SK-N-SH treated with all-trans-retinoic acid at 6 μM for 48 hours (cell line): ENCODE measurements around the gene TNS3.

ENCODE experiments used
- ATAC-seq: fragments of 200-7000 bp; cut with Tn5 transposase; 3 replicates; pipeline ENCODE4 v1.9.1; 2020; ENCODE audit warnings: mild to moderate bottlenecking, moderate library complexity
- ARNTL ChIP-seq: fragments of 450-650 bp; formaldehyde crosslinking; IDR thresholded peaks from 2 replicates; pipeline ENCODE4 v1.5.0; 2020; ENCODE audit warnings: low read depth, mild to moderate bottlenecking, moderate library complexity, borderline replicate concordance
- BACH2 ChIP-seq: fragments of 250-450 bp; sonication (Bioruptor Pico); IDR thresholded peaks from 2 replicates; pipeline ENCODE4 v1.9.0; 2021; ENCODE audit warnings: mild to moderate bottlenecking, borderline replicate concordance
- CSDC2 ChIP-seq: fragments of 250-450 bp; sonication (Bioruptor Pico); IDR thresholded peaks from 2 replicates; pipeline ENCODE4 v1.5.0; 2020; ENCODE audit warnings: mild to moderate bottlenecking, moderate library complexity
- CSRNP3 ChIP-seq: fragments of 250-450 bp; sonication (Bioruptor Pico); IDR thresholded peaks from 2 replicates; pipeline ENCODE4 v1.5.1; 2021; ENCODE audit warnings: mild to moderate bottlenecking, moderate library complexity
- ISL1 ChIP-seq: fragments of 250-450 bp; sonication (Bioruptor Pico); IDR thresholded peaks from 2 replicates; pipeline ENCODE4 v2.1.2; 2022; ENCODE audit warnings: mild to moderate bottlenecking, moderate library complexity
- OSR1 ChIP-seq: fragments of 250-450 bp; sonication (Bioruptor Pico); IDR thresholded peaks from 2 replicates; pipeline ENCODE4 v1.8.0; 2022; ENCODE audit warnings: moderate library complexity, mild to moderate bottlenecking, inconsistent platforms
- PPARA ChIP-seq: fragments of 250-450 bp; sonication (Bioruptor Pico); IDR thresholded peaks from 2 replicates; pipeline ENCODE4 v1.5.0; 2020; ENCODE audit warnings: mild to moderate bottlenecking, borderline replicate concordance
- RARB ChIP-seq: fragments of 250-450 bp; sonication (Bioruptor Pico); IDR thresholded peaks from 2 replicates; pipeline ENCODE4 v1.8.0; 2021; ENCODE audit warnings: mild to moderate bottlenecking, moderate library complexity
- SNAI2 ChIP-seq: fragments of 250-450 bp; sonication (Bioruptor Pico); IDR thresholded peaks from 2 replicates; pipeline ENCODE4 v1.5.0; 2020; ENCODE audit warnings: mild to moderate bottlenecking, moderate library complexity
- TCF4 ChIP-seq: fragments of 250-450 bp; sonication (Bioruptor Pico); IDR thresholded peaks from 2 replicates; pipeline ENCODE4 v1.8.0; 2021; ENCODE audit warnings: mild to moderate bottlenecking, moderate library complexity, borderline replicate concordance
- TOX ChIP-seq: fragments of 250-450 bp; sonication (Bioruptor Pico); IDR thresholded peaks from 2 replicates; pipeline ENCODE4 v1.8.0; 2021; ENCODE audit warnings: mild to moderate bottlenecking, moderate library complexity, borderline replicate concordance
- ZC3H10 ChIP-seq: fragments of 250-450 bp; sonication (Bioruptor Pico); IDR thresholded peaks from 2 replicates; pipeline ENCODE4 v1.5.1; 2021; ENCODE audit warnings: mild to moderate bottlenecking, moderate library complexity
- ZFP3 ChIP-seq: fragments of 250-450 bp; sonication (Bioruptor Pico); IDR thresholded peaks from 2 replicates; pipeline ENCODE4 v1.5.0; 2020; ENCODE audit warnings: mild to moderate bottlenecking, moderate library complexity
- ZFP30 ChIP-seq: fragments of 450-650 bp; formaldehyde crosslinking; IDR thresholded peaks from 2 replicates; pipeline ENCODE4 v1.5.0; 2022; ENCODE audit warnings: mild to moderate bottlenecking, moderate library complexity
- ZNF565 ChIP-seq: fragments of 450-650 bp; formaldehyde crosslinking; conservative IDR thresholded peaks from 2 replicates; pipeline ENCODE4 v1.5.0; 2020; ENCODE audit warnings: low read depth, mild to moderate bottlenecking, moderate library complexity
- ZNF70 ChIP-seq: fragments of 450-650 bp; formaldehyde crosslinking; IDR thresholded peaks from 2 replicates; pipeline ENCODE4 v1.5.0; 2020; ENCODE audit warnings: mild to moderate bottlenecking, moderate library complexity
- ZNF8 ChIP-seq: fragments of 450-650 bp; formaldehyde crosslinking; IDR thresholded peaks from 2 replicates; pipeline ENCODE4 v1.5.0; 2020; ENCODE audit warnings: mild to moderate bottlenecking, moderate library complexity
- TF ChIP-seq, protein P1 (sequence below): fragments of 250-450 bp; sonication (Bioruptor Pico); IDR thresholded peaks from 2 replicates; pipeline ENCODE4 v1.8.0; 2020; ENCODE audit warnings: mild to moderate bottlenecking, moderate library complexity, borderline replicate concordance
- TF ChIP-seq, protein P2 (sequence below): fragments of 250-450 bp; sonication (Bioruptor Pico); IDR thresholded peaks from 2 replicates; pipeline ENCODE4 v1.5.1; 2020; ENCODE audit warnings: low read depth, mild to moderate bottlenecking, moderate library complexity
- TF ChIP-seq, protein P3 (sequence below): fragments of 250-450 bp; sonication (Bioruptor Pico); IDR thresholded peaks from 2 replicates; pipeline ENCODE4 v1.8.0; 2021; ENCODE audit warnings: low read depth, mild to moderate bottlenecking, moderate library complexity, borderline replicate concordance

Gene TNS3

GRCh38 chr7:47621347-47621746, 39.4 kb upstream of the TNS3 start:
- no peak for ATAC-seq
- TF ChIP-seq PPARA (CRISPR knock-in tag) (no peak), SNAI2 (CRISPR knock-in tag) (no peak), RARB (CRISPR knock-in tag) (no peak), ARNTL (CRISPR knock-in tag) (no peak), ZFP30 (CRISPR knock-in tag) (no peak), ZFP3 (CRISPR knock-in tag) (no peak), OSR1 (CRISPR knock-in tag) (no peak), TCF4 (CRISPR knock-in tag) (no peak), ZNF565 (no peak), BACH2 (CRISPR knock-in tag) (no peak), ZC3H10 (no peak)
- TF ChIP-seq, protein P1, sequence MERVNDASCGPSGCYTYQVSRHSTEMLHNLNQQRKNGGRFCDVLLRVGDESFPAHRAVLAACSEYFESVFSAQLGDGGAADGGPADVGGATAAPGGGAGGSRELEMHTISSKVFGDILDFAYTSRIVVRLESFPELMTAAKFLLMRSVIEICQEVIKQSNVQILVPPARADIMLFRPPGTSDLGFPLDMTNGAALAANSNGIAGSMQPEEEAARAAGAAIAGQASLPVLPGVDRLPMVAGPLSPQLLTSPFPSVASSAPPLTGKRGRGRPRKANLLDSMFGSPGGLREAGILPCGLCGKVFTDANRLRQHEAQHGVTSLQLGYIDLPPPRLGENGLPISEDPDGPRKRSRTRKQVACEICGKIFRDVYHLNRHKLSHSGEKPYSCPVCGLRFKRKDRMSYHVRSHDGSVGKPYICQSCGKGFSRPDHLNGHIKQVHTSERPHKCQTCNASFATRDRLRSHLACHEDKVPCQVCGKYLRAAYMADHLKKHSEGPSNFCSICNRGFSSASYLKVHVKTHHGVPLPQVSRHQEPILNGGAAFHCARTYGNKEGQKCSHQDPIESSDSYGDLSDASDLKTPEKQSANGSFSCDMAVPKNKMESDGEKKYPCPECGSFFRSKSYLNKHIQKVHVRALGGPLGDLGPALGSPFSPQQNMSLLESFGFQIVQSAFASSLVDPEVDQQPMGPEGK (CRISPR knock-in tag): no peak
- TF ChIP-seq, protein P2, sequence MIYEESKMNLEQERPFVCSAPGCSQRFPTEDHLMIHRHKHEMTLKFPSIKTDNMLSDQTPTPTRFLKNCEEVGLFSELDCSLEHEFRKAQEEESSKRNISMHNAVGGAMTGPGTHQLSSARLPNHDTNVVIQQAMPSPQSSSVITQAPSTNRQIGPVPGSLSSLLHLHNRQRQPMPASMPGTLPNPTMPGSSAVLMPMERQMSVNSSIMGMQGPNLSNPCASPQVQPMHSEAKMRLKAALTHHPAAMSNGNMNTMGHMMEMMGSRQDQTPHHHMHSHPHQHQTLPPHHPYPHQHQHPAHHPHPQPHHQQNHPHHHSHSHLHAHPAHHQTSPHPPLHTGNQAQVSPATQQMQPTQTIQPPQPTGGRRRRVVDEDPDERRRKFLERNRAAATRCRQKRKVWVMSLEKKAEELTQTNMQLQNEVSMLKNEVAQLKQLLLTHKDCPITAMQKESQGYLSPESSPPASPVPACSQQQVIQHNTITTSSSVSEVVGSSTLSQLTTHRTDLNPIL (CRISPR knock-in tag): no peak

GRCh38 chr7:47619806-47620205, 37.9 kb upstream of the TNS3 start:
- ATAC-seq: no peak
- TF ChIP-seq, protein P2 (CRISPR knock-in tag): no peak
- TF ChIP-seq TCF4 (CRISPR knock-in tag) (no peak), CSRNP3 (CRISPR knock-in tag) (no peak), TOX (CRISPR knock-in tag) (no peak), CSDC2 (CRISPR knock-in tag) (no peak), ZFP3 (CRISPR knock-in tag) (no peak), ISL1 (CRISPR knock-in tag) (no peak), ZNF8 (no peak), ARNTL (CRISPR knock-in tag) (no peak)
- TF ChIP-seq, protein P3, sequence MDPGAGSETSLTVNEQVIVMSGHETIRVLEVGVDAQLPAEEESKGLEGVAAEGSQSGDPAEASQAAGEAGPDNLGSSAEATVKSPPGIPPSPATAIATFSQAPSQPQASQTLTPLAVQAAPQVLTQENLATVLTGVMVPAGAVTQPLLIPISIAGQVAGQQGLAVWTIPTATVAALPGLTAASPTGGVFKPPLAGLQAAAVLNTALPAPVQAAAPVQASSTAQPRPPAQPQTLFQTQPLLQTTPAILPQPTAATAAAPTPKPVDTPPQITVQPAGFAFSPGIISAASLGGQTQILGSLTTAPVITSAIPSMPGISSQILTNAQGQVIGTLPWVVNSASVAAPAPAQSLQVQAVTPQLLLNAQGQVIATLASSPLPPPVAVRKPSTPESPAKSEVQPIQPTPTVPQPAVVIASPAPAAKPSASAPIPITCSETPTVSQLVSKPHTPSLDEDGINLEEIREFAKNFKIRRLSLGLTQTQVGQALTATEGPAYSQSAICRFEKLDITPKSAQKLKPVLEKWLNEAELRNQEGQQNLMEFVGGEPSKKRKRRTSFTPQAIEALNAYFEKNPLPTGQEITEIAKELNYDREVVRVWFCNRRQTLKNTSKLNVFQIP (CRISPR knock-in tag): no peak
- TF ChIP-seq, protein P1 (CRISPR knock-in tag): no peak
- TF ChIP-seq, all 23 proteins: peak for 0

GRCh38 chr7:47617131-47617530, 35.2 kb upstream of the TNS3 start:
- ATAC-seq: no peak
- TF ChIP-seq BACH2 (CRISPR knock-in tag) (no peak), ARNTL (CRISPR knock-in tag) (no peak), ZNF565 (no peak), ZNF8 (no peak), ZFP3 (CRISPR knock-in tag) (no peak), ZNF70 (CRISPR knock-in tag) (no peak), CSRNP3 (CRISPR knock-in tag) (no peak), ISL1 (CRISPR knock-in tag) (no peak), TCF4 (CRISPR knock-in tag) (no peak), ZFP30 (CRISPR knock-in tag) (no peak)
- TF ChIP-seq, protein P2 (CRISPR knock-in tag): no peak
- TF ChIP-seq, protein P3 (CRISPR knock-in tag): no peak
